AML-193 (cell line): ENCODE results near the gene CLMN.

Experiments
- DNase-seq, 2 experiments: peaks; one replicate each; lab custom pipeline; 2025; lab: John Stamatoyannopoulos, UW

CLMN gene

DNA sequence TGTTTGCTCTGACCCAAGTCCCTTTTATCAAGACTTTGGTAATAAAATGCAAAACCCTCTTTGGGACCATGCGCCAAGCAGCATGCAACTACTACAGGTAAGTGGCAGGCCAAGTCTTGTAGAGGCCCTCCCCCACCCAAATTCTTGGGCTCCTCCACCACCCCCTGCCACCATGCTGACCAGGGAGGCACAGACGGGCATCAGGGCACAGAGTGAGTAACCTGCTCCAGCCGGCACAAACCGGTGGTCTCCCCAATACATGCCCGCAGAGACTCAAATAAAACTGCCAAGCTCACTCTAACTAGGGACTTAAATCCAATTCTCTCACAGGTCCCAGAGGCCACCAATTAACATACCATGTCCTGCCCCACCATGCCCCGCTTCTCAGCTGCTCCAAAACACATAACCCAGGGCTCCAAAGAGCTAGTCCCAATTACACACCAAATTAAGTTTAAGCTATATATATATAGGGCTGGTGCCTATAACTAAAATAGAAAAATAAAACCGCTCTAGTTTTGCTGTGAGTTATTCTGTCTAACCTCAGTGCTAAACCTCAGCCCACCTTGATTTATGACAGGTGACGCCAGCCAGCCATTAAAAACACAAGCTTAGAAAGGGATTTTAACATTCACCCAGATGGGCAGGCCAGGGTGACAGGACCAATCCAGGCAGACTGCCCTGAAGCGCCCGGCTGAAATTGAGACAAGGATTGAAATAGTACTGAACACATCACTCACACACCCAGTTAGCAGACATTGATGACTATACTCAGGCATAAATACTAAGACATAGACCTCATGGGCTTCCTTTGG lies 81.0 kb downstream of the CLMN start:
- DNase-seq: no peak

DNA sequence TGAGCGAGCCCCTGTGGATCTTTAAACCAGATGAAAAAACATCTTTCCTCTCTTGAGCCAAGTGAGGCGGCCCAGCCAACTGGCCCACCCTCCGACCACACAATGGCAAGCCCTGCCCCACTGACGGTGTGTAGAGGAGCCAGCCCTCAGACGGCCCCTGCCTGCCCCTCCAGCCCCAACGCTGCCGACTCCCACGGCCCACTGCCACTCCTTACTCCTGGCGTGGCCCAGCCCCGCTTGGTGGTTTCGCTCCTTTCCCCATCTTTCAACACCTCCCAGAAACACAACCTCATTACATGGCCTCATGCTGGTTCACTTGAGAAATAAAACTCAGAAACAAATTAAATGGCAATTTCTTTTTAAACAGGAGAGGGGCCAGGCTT lies 81.8 kb downstream of the CLMN start:
- DNase-seq: no peak

DNA sequence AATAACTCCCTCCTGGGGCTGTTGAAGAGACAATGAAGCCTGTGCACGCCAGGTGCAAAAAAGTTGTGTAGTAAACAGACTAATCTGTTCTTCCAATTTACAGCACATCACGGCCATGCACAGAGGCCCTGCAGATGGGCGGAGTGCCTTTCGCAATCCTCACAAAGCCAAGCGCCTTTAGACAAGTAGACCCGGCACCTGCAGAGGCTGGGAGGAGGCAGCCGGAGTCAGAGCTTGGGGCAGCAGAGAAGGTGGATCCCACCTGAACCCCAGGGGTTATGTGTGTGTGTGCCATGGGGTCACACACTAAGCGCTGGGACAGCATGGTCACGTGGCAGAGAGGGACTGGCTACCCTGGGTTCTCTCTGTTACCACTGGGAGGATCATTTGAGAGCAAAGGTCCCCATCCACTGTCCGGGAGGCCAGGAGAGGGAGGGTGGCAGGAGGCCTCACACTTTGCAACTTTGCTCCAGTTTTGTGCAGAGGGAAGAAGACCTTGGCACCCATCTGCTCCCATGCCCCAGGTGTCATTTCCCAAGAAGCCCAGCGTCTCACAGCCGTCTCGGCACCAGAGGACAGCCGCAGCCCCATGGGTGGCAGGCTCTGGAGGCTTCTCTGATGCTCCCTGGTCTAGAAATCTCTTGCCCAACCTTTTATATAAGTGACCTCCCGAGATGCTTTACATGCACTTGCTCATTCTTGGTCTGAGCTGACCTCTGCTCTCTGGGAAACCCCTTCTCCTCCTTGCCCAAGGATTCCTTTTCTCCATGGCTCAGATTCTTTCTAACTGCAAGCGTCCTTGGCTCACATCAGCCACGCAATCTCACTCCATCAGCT lies 82.4 kb downstream of the CLMN start:
- DNase-seq: no peak

DNA sequence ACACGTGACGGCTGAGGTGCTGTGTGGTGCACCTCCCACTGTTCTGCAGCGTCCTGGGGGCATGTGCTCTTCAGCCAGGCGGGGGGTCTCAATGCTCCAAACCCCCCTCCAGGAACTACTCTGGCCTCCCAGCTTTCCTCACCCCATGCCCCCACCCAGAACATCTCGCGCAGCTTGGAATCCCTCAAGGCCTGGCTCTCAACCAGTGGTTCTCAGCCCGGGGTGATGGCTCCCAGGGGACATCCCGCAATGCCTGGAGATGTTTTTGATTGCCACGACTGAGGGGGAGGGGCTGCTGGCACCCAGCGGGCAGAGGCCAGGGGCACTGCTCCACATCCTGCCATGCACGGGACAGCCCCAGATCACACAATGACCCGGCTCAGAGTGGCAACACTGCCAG lies 83.5 kb downstream of the CLMN start:
- DNase-seq: no peak

DNA sequence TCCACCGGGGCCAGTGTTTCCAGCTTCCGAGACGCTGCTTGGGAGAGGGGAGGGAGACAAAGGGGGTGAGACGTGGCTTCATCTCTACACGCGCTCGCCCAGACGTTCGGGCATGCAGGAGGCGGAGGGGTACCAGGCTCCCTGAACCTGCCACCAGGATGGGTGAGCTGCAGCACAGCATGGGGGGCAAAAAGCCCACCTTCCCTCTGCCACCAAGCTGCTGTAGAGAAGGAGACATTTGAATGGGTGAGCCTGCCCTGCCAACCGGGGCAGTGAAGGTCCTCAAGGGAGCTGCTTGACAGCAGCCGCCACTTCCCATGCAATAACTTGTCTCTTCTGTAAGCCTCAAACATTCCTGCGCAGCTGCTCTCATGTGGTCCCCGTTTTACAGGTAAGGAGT lies 83.9 kb downstream of the CLMN start:
- DNase-seq: no peak

DNA sequence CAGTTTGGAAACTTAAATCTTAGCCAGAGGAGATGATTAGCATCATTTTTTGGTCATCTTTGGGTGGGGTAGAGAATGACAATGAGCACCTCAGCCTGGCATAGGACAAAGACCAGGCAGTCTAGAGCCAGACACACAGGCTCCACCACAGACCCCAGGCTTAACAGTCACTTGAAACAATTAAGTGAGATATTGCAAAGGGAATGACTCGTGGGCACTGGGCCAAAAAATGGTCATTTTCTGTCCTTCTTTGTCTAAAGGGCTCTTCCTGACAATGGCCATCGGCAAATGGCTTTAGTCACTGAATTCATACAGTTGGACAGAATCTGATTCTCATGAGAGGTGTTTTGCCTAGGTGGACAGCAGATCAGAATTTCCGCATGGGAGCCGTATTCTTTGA lies 84.4 kb downstream of the CLMN start:
- DNase-seq: no peak

DNA sequence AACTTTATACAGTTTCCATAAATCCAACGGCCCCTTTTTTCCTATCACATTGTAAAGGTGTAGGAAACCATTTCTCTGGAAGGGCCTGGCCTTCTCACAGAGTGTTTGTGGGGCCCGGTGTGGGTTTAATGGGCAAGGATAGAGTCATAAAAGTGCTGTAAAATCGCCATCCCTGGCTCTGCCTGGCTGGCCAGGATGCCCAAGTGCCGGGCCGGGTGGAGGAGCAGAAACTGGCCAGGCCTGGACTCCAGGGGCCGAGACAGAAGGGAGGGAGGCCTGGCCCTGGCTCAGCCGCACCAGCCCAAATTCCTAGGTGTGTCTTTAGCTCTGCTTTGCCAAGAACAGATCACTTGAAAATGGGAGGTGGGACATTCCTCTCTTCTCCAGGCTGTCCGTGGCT lies 85.3 kb downstream of the CLMN start:
- DNase-seq: no peak

DNA sequence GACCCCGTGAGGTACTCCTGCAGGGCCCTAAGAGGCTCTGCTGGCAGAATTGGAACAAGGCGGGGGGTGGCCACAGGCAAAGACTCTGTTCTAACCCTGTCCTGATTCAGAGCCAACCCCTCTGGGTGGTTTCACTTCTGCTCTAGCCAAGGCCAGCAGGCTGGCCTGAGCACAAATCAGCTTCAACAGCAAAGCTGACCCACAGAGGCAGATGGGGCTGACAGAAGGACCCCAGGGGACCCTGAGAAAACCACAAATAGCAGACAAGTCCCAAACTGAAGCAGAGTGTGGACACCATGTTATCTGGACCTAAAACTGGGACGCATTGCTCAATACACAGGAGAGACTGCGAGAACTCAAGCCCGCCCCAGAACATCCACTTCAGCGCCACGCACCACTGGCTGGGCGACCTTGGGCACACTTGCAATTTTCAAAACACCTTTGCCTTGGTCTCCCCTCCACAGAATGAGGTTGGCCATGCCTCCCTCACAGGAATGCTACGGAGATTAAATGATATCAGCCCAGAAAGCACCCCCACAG lies 85.9 kb downstream of the CLMN start:
- no peak for DNase-seq

DNA sequence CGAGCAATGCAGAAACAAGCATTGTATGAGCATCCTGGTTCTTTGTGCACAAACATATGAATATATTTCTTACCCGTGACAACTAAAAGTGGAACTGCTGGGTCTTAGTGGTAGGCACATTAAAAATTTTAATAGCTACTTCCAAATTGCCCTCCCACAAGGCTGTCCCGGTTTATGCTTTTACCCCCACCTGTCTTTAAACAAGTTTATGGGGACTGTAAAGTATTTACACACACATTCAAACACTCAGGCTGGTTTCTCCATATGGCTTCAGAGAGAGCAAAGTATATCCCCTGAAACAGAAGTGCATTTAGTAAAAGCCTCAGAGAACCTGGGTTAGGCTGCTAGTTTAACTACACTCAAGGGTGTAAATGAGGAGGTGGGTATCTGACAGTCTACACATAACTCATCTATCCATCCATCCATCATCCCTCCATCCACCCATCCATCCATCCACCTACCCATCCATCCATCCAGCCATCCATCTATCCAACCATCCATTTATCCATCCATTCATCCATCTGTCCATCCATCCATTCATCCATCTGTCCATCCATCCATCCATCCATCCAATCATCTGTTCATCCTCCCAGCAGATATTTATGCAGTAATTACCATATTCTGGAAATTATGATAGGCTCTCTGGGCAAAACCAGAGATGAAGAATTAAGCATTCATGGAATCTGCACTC lies 86.7 kb downstream of the CLMN start:
- DNase-seq: no peak

DNA sequence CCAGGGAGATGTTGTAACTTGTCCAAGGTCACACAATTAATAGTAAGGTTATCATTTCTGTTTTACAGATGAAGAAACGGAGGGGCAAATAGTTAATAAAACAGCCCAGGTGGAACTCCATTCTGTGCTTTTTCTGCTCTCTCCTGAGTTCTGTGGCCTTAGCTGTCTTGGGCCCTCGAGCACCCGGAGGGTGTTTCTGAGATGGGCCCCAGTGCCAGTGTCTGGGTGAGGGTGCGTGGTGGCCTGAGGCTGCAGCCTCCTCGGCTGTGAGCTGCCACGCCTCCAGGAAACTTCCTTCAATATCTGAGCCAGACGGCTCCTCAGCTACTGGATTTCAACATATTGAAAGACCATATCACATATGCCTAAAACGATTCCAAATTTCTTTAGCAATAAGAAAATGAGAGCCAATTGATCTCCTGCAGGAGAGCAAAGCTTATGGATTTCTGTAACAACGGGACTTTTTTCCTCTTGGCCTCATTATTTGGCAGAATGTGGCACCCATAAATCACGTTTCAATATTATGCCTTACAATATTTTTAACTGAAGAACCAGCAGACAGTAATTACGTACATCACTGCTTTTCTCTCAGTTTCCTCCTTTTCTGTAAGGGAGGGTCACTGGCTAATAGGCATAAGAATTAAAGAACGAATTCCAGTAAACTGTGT lies 87.6 kb downstream of the CLMN start:
- DNase-seq: no peak

DNA sequence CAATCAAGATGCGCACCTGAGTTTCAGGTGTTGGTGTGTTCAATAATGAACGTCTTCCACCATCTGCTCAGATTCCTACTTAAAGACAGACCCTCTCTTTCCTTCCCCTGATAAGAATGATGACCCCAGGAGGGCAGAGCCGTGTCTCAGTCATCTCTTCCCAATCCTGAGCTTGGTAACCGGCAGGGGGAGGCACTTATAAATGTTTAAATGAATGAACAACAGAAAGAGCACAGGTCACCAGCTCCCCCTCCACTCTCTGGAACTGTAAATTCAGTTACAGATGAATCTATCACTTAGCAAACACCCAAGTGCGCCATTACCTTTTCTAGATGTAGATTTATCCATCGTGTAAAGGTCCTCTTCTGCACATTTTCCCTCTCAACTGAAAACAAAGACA lies 90.0 kb downstream of the CLMN start:
- no peak for DNase-seq

DNA sequence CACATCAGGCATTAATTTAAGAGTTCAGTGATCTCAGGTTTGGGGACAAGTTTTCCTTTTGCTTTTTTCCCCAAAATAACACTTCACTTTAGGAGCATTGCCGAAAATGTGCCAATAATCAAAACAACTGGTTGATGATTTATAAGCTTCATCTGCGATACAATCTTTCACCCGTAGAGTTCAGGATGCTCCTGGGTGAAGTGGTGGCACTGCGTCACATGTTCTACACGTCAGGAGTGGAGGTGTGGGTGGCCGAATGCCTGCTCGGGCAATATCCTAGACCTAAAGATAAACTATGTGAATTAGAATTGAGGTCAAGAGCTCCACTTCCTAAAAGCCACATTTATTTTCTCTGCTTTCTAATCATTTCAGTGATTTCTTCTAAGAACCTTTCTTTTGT lies 91.5 kb downstream of the CLMN start:
- no peak for DNase-seq

DNA sequence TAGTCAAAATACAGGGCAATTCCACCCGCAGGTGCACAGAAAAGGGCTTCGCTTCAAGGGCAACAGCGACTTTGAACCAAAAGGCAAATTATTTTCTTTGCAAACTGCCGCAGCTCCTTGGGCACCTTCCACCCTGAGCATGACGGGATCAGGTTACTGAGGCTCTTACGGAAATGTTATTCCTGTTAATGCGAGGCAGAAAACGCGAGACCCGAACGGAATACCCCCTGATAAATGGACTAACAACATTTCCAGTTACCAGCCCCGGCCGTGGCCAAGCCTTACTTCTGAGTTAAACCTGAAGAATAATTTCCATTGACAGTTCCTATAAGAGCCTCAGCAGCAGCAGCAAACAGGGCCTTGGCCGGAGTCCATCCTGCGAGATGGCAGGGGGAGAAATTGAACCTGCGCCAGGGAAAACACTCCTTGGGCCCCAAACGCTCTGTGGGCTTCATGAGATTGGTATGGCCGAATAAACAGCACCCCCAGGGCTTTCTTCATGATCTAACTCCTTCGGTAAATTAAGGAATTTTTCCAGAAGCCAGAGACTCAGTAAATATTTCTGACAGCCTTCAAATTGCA lies 92.3 kb downstream of the CLMN start:
- no peak for DNase-seq

DNA sequence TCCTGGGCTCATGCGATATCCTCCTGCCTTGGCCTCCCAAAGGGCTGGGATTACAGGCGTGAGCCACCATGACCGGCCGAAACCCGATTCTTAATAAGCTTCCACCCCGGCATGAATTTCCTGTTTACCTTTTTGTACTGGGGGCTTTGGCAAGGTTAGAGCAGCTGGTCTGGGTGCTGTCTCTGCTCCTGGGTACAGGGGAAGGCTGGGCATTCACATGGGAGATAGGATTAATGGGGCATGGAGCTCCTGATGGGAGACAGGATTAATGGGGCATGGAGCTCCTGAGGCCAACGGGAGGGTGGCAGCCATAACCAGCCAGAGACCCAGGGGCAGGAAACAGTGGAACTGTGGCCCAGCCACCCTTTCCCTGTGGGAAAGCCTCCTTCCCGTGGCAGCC lies 92.9 kb downstream of the CLMN start:
- DNase-seq: no peak

DNA sequence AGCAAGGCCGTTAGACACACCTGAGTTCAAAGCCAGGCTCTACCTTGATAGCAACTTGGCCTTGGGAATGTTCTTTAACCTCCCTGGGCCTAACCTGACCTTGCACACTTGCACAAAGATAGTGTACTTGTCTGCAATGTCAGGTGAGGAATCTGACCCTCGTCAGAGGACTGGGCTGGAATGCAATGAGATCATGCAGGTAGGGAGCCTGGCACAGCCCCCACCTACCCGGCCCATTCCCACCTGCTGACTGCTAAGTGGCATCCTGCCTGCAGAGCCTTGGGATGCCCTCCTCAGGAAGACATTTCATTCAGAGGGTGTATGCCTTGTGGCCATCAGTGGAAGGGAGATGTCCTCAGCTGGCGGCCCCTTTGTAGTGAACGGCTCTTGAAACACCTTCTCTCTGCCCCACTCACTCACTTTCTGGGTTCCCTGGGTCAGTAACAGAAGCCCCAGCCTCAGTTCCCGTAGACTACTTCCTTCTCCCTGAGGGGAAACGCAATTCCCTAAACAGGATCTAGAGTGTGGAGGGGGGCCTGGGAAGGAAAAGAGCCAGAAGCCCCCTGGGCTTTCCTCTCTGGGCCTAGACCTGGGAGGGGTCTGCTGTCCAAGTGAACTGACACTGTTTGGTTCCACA lies 94.3 kb downstream of the CLMN start:
- DNase-seq: no peak

DNA sequence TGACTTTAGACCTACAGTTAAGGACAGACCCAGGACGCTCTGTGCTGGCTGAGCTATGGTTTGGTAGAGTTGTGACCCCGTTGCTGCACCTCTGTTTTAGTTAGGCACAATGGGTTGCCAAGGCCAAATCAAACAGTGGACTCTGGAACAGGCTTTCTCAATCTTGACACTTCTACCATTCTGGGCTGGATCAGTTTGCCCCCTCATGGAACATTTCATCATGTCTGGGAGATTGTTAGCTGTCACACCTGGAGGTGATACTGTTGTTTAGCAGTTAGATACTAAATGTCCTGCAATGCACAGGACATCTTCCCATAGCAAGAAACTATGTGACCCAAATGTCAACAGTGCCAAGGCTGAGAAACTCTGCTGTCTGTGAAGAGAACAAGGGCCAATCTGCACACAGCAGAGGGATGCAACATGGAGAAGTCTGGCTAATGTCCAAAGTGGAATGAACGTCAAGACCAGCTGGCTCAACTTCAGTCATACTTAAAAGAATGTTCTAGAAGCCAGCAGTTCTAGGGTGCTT lies 96.8 kb downstream of the CLMN start:
- no peak for DNase-seq

DNA sequence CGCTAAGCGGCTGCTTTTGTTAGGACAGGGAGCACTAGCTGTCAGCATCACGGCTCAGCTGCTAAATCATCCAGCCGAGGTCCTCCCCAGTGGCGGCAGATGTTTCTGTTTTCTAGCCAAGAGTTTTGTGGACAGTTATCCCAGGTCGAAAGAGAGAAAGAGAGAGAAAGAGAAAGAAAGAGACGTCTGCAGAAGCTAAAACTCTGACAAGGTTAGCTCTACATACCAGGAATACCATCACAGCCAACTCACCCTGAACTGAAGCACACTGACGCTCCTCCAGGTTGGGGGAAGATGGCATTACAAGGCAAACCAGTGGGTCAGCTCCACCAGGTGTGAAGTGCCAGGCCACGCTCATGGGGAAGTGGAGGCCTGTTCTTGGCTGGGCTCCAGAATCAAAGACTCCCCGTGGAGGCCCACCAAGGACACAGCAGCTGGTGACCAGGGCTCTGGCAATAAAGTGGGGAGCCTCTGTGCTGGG lies 97.5 kb downstream of the CLMN start:
- no peak for DNase-seq

DNA sequence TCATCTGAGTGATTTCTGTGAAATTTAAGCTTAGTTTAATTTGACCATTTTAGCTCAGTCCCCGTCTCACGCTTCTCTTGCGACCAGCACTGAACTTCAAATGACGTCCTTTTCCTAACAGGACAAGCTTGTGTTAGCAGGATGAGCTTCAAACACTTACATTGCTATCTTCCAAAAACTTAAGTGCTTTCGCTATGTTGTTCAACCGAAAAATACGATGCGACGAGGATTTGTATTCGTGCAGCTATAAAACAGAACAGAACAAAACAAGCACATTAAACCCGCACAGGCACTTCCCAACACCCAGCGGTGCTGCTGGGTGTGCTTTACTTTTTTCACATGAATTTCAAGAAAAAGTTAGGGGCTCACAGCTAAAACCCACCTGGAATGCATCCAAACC lies 98.2 kb downstream of the CLMN start:
- DNase-seq: no peak

DNA sequence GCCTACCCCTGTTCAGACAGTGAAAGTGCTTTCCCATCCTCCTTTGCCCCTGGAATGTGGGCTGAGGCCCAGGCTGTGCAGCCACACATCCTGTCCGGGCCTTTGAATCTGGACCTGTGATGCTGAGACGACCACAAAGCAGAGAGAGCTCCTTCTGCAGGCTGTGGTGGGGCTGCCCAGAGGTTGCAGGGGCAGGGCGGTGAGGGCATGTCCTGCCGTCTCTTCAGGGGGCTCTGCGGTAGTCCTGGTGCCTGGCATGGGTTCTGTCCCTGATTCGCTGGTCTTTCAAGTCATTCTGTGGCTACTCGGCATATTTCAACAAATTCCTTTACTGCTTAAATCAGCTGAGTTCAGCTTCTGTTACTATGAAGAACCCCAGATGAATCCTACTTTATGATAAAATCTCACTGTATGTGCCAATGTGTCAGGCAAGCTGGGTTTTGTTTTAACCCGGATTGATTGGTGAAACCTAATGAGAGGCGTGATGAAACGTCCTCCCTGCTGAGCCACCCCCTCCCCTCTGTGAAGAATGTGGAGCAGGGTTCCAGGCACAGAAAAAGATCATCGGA lies 99.0 kb downstream of the CLMN start:
- no peak for DNase-seq

DNA sequence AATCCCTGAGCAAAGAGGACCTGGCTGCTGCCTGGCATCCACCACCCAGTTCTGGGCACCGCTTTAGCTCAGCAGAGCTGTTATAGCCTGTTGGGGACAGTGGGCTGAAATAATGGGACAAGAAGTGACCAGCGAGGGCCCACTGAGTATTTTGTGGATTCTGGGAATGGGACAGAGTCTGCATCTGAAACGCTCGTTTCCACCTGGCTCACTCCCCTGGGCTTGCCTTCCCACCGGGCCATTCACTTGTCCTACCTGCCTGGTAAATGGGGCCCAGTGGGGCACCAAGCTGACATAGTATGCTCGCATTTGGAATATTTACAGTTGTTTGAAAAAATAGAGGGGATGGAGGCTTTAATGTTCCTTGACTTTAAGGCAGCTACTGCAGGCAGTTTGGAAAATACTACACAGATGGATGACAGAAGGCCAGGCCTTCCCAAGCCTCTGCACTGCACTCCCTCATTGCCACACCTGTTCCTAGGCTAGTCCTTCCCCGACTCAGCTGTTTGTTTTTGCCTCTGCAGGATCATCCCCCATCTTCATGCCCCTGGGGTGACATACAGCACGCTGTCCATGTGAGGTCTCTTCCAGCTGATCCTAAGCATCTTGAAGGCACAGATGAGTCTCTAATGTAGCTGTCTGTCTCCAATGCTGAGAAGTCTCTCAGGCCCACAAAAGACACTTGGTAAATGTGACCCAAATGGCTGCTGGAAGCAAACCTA lies 101.1 kb downstream of the CLMN start:
- no peak for DNase-seq
